ENCODE data around the gene ULBP2. TPM values are rescaled to one million over a fixed set of nuclear protein-coding genes. Genes with fewer than 3 reads are reported as not detected.
"Not testable (repeated sequence)": the region's sequence is repeated elsewhere in the genome, so short reads cannot be mapped to it uniquely, and the experiment has no call there.

ULBP2 gene
- total RNA-seq, 2 experiments from 2014 or later: 0.65 TPM

GRCh38 chr6:149990212-149990660, 48.4 kb downstream of the ULBP2 start:
- ChIA-PET POLR2A (no interaction called here), CTCF (no interaction called here)

- ChIA-PET CTCF (interaction anchor here (0.6 kb wide), 1 partner anchor 201 kb away, joined by 3 read pairs; no protein-coding TSS in a partner anchor), POLR2A (no interaction called here)
These were observed 49.1 kb downstream of the ULBP2 start for GRCh38 chr6:149990661-149991471.

GRCh38 chr6:149991472-149991795, 49.6 kb downstream of the ULBP2 start:
- POLR2A ChIA-PET: not testable (repeated sequence)

GRCh38 chr6:149991838-149992237, 50.0 kb downstream of the ULBP2 start:
- ChIA-PET POLR2A (no interaction called here), CTCF (interaction anchor here (0.6 kb wide), 1 partner anchor 202 kb away, joined by 3 read pairs; no protein-coding TSS in a partner anchor)

More at GRCh38 chr6:149991472-149991795, 49.6 kb downstream of the ULBP2 start:
- CTCF ChIA-PET: interaction anchor here (0.6 kb wide), 1 partner anchor 201 kb away, joined by 3 read pairs; no protein-coding TSS in a partner anchor

- ChIA-PET POLR2A (no interaction called here), CTCF (no interaction called here)
These were observed 53.5 kb downstream of the ULBP2 start for GRCh38 chr6:149995235-149995750.

GRCh38 chr6:149995971-149996370, 54.2 kb downstream of the ULBP2 start:
- CTCF ChIA-PET: interaction anchor here (0.6 kb wide), 1 partner anchor 257 kb away, joined by 3 read pairs; no protein-coding TSS in a partner anchor
- POLR2A ChIA-PET: no interaction called here

Other genes starting within 250 kb of the ULBP2 start
- gene LATS1, start 223.9 kb upstream of the ULBP2 start, total RNA-seq: 10 to 100 TPM; 23.9 to 26.1 TPM
- 10 to 100 TPM; 87.4 to 89.3 TPM for gene NUP43, start 195.5 kb upstream of the ULBP2 start, total RNA-seq
- 10 to 100 TPM; 96.2 to 96.7 TPM for gene PCMT1, start 192.3 kb upstream of the ULBP2 start, total RNA-seq
- 1 to 10 TPM; 4.1 to 4.8 TPM for gene LRP11, start 77.7 kb upstream of the ULBP2 start, total RNA-seq
- not detected for gene RAET1E, start 43.9 kb upstream of the ULBP2 start, total RNA-seq
- gene RAET1G, start 18.9 kb upstream of the ULBP2 start, total RNA-seq: not detected
- 1 to 10 TPM; 1.1 to 1.3 TPM for gene ULBP1, start 21.9 kb downstream of the ULBP2 start, total RNA-seq
- not detected for gene RAET1L, start 83.5 kb downstream of the ULBP2 start, total RNA-seq
- gene ULBP3, start 127.1 kb downstream of the ULBP2 start, total RNA-seq: 1 to 10 TPM in 1 of 2 experiments, under 1 TPM in 1; 0.78 to 1.0 TPM
- 1 to 10 TPM in 1 of 2 experiments, under 1 TPM in 1; 0.96 to 1.1 TPM for gene PPP1R14C, start 201.0 kb downstream of the ULBP2 start, total RNA-seq

All from activated CD8-positive, alpha-beta memory T cell treated with anti-CD3 and anti-CD28 coated beads for 36 hours (primary cell).